Mucosa of descending colon (tissue), 3 donors: ENCODE measurements around the gene ZSCAN1. TPM values are rescaled to one million over a fixed set of nuclear protein-coding genes. Genes with fewer than 3 reads are reported as not detected.

Experiments
- ATAC-seq: fragments of 200-7000 bp; cut with Tn5 transposase; one replicate; pipeline ENCODE4 v1.9.1; 2020; ENCODE audit warnings: mild to moderate bottlenecking, moderate library complexity
- DNase-seq, 3 donors: peaks; one replicate each; pipeline ENCODE4 v3.0.0-alpha.2; 2020
- H3K36me3 ChIP-seq: fragments of 200-600 bp; one replicate; pipeline ENCODE4 v1.8.0; 2021; ENCODE audit warnings: low read depth, mild to moderate bottlenecking
- H3K4me1 ChIP-seq: fragments of 200-600 bp; one replicate; pipeline ENCODE4 v1.8.0; 2021; ENCODE audit warnings: low read depth, mild to moderate bottlenecking
- H3K4me3 ChIP-seq: fragments of 200-600 bp; one replicate; pipeline ENCODE4 v1.8.0; 2021; ENCODE audit warnings: mild to moderate bottlenecking
- H3K9me3 ChIP-seq: fragments of 200-600 bp; one replicate; pipeline ENCODE4 v1.8.0; 2021; ENCODE audit warnings: mild to moderate bottlenecking
- intact Hi-C, 2 donors: fragments of 100-400 bp; cut with DNase I in 1 of 2; cut with micrococcal nuclease in 1 of 2; formaldehyde crosslinking; loops; one replicate each; pipeline versions ENCODE4 v1.11.0 to v1.11.1; 2022; cut with DNase I, micrococcal nuclease
- total RNA-seq, 3 donors: library from RNA; stranded (reverse); fragmentation: NEBNext Ultra II Directional in 2 of 3; extraction: Animal tissue kit (Norgen Biotek cat#: 25700) in 2 of 3; gene quantifications; one replicate each; pipeline versions ENCODE4 v1.2.1 to v1.2.4, GENCODE V29; 2021 to 2023
- TF ChIP-seq, protein P1 (sequence below): fragments of 200-600 bp; IDR thresholded peaks from one replicate; pipeline ENCODE4 v1.8.0; 2022; ENCODE audit warnings: antibody characterized with exemption, mild to moderate bottlenecking
- donor health status: DM: no; HTN: no; CAD: no; lungs with moderate emphysema.
- donor health status: DM: no; HTN: no; CAD: no.
- donor health status: DM: no; HTN: yes; CAD: no.

ZSCAN1 gene
- total RNA-seq, 3 donors from 2014 or later: not detected

DNA sequence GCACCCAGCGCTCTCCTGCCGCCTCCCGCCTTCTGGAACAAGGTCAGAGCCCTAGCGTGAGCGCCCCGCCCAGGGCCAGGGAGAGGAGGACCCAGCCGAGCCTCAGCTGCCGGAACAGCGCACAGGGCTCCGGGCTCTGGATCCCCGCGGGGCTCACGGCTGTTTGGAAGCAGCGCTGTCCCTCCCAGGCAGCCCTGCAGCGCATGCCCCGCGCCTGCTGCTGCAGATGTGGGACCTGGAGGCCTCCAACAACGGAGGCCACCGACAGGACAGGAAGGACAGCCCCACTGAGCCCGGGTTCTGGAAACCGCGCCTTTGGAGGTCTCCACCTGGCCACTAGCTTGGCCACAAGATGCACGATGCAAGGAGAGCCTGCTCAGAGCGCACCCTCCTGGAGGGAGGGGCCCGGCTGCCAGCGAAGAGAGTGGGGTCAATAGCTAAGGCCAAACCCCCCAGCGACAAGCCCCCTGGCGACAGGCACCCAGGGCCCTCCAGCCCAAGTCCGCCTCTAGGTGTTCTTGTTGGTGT is 51.6 kb downstream of the ZSCAN1 start:
- Histone ChIP-seq H3K9me3 (peaks cover 93% of the 10 kb centered on the region), H3K4me1 (no peaks in the 10 kb centered on the region), H3K4me3 (no peak overlapping the region), H3K36me3 (no peaks in the 10 kb centered on the region)
- ATAC-seq (no peak), DNase-seq (no peak)
- intact Hi-C loops: no loop called here
- TF ChIP-seq, protein P1, sequence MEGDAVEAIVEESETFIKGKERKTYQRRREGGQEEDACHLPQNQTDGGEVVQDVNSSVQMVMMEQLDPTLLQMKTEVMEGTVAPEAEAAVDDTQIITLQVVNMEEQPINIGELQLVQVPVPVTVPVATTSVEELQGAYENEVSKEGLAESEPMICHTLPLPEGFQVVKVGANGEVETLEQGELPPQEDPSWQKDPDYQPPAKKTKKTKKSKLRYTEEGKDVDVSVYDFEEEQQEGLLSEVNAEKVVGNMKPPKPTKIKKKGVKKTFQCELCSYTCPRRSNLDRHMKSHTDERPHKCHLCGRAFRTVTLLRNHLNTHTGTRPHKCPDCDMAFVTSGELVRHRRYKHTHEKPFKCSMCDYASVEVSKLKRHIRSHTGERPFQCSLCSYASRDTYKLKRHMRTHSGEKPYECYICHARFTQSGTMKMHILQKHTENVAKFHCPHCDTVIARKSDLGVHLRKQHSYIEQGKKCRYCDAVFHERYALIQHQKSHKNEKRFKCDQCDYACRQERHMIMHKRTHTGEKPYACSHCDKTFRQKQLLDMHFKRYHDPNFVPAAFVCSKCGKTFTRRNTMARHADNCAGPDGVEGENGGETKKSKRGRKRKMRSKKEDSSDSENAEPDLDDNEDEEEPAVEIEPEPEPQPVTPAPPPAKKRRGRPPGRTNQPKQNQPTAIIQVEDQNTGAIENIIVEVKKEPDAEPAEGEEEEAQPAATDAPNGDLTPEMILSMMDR: no peak

DNA sequence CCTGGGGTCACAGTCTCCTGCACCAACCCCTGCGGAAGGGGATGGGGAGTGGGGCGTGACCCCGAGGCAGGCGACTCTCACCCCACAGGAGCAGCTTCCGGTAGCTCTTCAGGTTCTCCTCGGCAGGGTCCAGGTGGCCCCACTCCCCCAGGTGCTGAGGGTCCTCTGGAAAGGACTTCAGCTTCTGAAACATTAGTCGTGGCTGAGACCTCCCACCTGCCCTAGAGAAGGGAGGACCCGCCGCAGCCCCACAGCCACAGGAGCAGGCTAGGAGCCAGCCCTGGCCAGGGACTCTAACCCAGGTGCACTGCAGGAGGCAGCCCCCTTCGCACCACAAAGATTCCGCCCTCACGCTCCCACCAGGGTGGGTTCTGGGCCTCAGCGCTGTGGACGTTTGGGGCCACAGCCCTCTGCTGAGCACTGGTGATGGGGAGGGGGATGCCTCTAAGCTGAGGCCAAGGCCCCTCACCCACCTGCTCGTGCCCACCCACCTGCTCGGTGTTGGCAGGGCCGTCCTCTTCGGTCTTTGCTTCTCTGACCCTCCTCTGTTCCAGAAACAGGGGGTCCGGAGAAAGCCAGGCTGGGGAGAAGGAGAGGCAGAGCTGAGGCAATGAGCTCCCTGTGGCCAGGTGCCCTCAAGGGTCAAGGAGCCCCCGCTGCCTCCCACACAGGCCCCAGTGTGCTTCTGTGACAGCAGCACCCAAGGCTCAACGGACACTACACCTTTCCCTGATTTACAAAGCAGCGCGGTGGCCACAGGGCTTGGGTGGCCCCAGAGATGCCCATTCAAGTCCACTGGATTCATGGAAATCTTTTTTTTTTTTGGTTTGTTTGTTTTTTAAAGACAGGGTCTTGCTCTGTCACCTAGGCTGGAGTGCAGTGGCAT is 53.2 kb downstream of the ZSCAN1 start:
- ATAC-seq: no peak

DNA sequence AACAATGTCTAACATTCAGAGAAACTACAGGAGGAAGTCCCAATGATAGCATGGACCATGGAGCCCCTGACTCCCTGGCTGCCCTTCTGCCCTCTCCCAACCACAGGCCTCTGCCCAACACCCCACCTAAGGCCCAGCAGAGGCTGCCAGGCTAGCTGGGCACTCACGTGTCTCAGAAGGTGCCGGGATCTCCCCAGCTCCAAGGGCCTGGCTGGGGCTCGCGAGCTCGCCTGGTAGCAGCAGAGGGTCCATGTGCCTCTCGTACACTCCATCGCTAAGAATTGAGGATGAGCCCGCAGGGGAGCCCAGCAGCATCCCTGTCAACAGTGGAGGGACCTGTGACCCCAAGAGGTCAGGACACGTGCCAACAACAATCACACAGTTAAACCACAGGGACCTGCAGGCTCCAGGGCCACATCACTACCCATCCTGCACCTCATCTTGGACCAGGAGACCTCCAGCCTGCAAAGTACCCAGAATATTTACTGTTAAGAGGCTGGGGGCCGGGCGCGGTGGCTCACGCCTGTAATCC is 54.8 kb downstream of the ZSCAN1 start:
- Histone ChIP-seq H3K36me3 (no peaks in the 10 kb centered on the region), H3K4me3 (no peak overlapping the region), H3K4me1 (no peaks in the 10 kb centered on the region), H3K9me3 (peaks cover 70% of the 10 kb centered on the region)
- TF ChIP-seq, protein P1: no peak
- DNase-seq: no peak
- intact Hi-C loops: no loop called here
- no peak for ATAC-seq

More for the DNA sequence above, 53.2 kb downstream of the ZSCAN1 start:
- H3K4me3 ChIP-seq: no peak overlapping the region
- intact Hi-C loops: no loop called here
- TF ChIP-seq, protein P1: no peak
- no peak for DNase-seq
- H3K36me3 ChIP-seq: no peaks in the 10 kb centered on the region
- peaks cover 84% of the 10 kb centered on the region for H3K9me3 ChIP-seq
- no peaks in the 10 kb centered on the region for H3K4me1 ChIP-seq

DNA sequence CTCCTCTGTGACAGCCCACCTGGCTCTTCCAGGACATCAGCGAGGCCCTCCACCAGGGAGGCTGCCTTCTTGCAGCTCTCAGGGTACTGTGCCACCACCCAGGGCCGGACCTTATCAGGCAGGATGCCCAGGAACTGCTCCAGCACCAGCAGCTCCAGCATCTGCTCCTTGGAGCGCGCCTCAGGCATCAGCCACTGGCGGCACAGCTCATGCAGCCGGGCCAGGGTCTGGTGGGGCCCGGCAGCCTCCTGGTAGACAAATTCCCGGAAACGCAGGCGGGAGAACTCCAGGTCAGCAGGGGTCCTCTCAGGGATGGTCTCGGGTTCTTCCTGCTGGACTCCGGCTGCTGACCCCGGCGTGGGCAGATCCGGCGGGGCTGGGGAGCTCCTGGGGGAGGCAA is 56.0 kb downstream of the ZSCAN1 start:
- Histone ChIP-seq H3K4me3 (no peak overlapping the region), H3K9me3 (peaks cover 69% of the 10 kb centered on the region)
- ATAC-seq: no peak

DNA sequence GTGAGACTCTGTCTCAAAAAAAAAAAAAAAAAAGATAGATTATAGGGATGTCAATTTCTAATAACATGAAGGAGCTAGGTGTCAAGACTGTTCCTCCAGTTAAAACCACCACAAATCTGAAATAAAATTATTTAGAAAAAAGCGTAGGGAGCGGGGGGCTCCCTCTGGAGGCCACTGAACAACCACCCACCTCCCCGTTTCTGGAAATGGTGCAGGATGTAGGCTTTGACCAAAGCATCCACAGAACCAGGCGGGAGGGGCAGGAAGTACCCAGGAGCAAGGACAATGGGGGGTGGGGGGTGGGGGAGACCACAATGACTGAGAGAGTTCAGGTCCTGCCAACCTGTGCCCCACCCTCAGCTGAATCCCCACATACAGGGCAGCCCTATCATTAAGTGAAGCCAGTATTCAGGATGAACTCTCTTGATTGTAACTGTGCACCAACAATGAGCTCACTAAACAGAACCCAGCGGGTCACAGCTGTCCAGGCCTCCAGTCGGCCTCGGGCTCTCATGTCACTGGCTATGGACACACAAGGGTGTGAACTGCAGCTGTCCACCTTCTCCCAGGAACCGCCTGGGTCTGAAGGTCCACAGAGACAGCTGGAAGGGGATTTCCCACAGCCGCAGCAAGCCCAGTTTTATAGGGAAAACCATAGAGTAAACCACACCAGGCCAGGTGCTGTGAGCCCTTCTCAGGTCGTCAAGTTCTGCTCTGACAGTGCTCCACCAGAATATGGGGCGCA is 57.6 kb downstream of the ZSCAN1 start:
- H3K36me3 ChIP-seq: no peaks in the 10 kb centered on the region
- ATAC-seq (peak; percentile 44), DNase-seq (no peak)
- H3K4me3 ChIP-seq: no peak overlapping the region
- H3K4me1 ChIP-seq: no peaks in the 10 kb centered on the region
- intact Hi-C loops: no loop called here
- peaks cover 60% of the 10 kb centered on the region for H3K9me3 ChIP-seq
- TF ChIP-seq, protein P1: no peak

More for the DNA sequence above, 56.0 kb downstream of the ZSCAN1 start:
- intact Hi-C loops: no loop called here
- no peak for DNase-seq
- Histone ChIP-seq H3K4me1 (no peaks in the 10 kb centered on the region), H3K36me3 (no peaks in the 10 kb centered on the region)
- TF ChIP-seq, protein P1: no peak
